Trophoblast cell (in vitro differentiated cells and primary cell): ENCODE results near the gene EPB42.

Experiments used
- DNase-seq, 2 donors: peaks; one replicate each; pipeline ENCODE4 v3.0.0-alpha.2; 2016
- H2AFZ ChIP-seq: 2 replicates; pipeline ENCODE4 v1.6.1; 2013; ENCODE audit warnings: low read length, moderate library complexity, mild to moderate bottlenecking; ENCODE audit not compliant: insufficient read depth, poor library complexity
- H2AK5ac ChIP-seq: 2 replicates; pipeline ENCODE4 v1.6.1; 2013; ENCODE audit warnings: mild to moderate bottlenecking, low read length
- H2BK120ac ChIP-seq: 2 replicates; pipeline ENCODE4 v1.6.1; 2013; ENCODE audit warnings: low read length, mild to moderate bottlenecking, moderate library complexity; ENCODE audit not compliant: insufficient read depth, poor library complexity
- H2BK12ac ChIP-seq: 2 replicates; pipeline ENCODE4 v1.6.1; 2013; ENCODE audit warnings: mild to moderate bottlenecking, low read length, moderate library complexity
- H2BK5ac ChIP-seq: 2 replicates; pipeline ENCODE4 v1.6.1; 2013; ENCODE audit warnings: low read length, low read depth, moderate library complexity, mild to moderate bottlenecking; ENCODE audit not compliant: poor library complexity
- H3K14ac ChIP-seq: 2 replicates; pipeline ENCODE4 v1.6.1; 2013; ENCODE audit warnings: mild to moderate bottlenecking, low read length
- H3K18ac ChIP-seq: 2 replicates; pipeline ENCODE4 v1.6.1; 2013; ENCODE audit warnings: mild to moderate bottlenecking, low read length
- H3K23ac ChIP-seq: 2 replicates; pipeline ENCODE4 v1.6.1; 2013; ENCODE audit warnings: low read length
- H3K27ac ChIP-seq: 2 replicates; pipeline ENCODE4 v1.5.1; 2013; ENCODE audit warnings: low read depth, mild to moderate bottlenecking, inconsistent platforms, low read length, moderate library complexity
- H3K27me3 ChIP-seq: 2 replicates; pipeline ENCODE4 v1.6.1; 2013; ENCODE audit warnings: inconsistent platforms, mild to moderate bottlenecking, low read length, moderate library complexity; ENCODE audit not compliant: insufficient read depth
- H3K36me3 ChIP-seq, 2 experiments: 1 replicate in 1 of 2; 2 replicates in 1 of 2; pipeline ENCODE4 v1.6.1; 2013; ENCODE audit warnings: low read length in 2 of 2, mild to moderate bottlenecking in 2 of 2, moderate library complexity in 1 of 2; ENCODE audit not compliant: insufficient read depth in 2 of 2, control insufficient read depth in 1 of 2
- H3K4ac ChIP-seq: 2 replicates; pipeline ENCODE4 v1.6.1; 2013; ENCODE audit warnings: low read depth, mild to moderate bottlenecking, low read length, moderate library complexity
- H3K4me1 ChIP-seq, 2 experiments: 1 replicate in 1 of 2; 2 replicates in 1 of 2; pipeline ENCODE4 v1.6.1; 2013; ENCODE audit warnings: low read length in 2 of 2, mild to moderate bottlenecking in 2 of 2, moderate library complexity in 1 of 2; ENCODE audit not compliant: insufficient read depth in 2 of 2, control insufficient read depth in 1 of 2
- H3K4me2 ChIP-seq: 2 replicates; pipeline ENCODE4 v1.6.1; 2013; ENCODE audit warnings: inconsistent platforms, mild to moderate bottlenecking, low read length, moderate library complexity
- H3K4me3 ChIP-seq: 2 replicates; pipeline ENCODE4 v1.5.1; 2013; ENCODE audit warnings: mild to moderate bottlenecking, low read depth, low read length, inconsistent platforms
- H3K79me1 ChIP-seq: one replicate; pipeline ENCODE4 v1.6.1; 2013; ENCODE audit warnings: low read length
- H3K79me2 ChIP-seq: 2 replicates; pipeline ENCODE4 v1.6.1; 2013; ENCODE audit warnings: low read length, mild to moderate bottlenecking; ENCODE audit not compliant: control insufficient read depth, insufficient read depth, poor library complexity
- H3K9ac ChIP-seq: 2 replicates; pipeline ENCODE4 v1.6.1; 2013; ENCODE audit warnings: mild to moderate bottlenecking, low read length
- H3K9me3 ChIP-seq: 2 replicates; pipeline ENCODE4 v1.6.1; 2013; ENCODE audit warnings: low read depth, mild to moderate bottlenecking, control low read depth, inconsistent platforms, low read length; ENCODE audit not compliant: insufficient read depth
- H4K12ac ChIP-seq: 2 replicates; pipeline ENCODE4 v1.6.1; 2013; ENCODE audit warnings: low read depth, mild to moderate bottlenecking, low read length, moderate library complexity
- H4K8ac ChIP-seq: 2 replicates; pipeline ENCODE4 v1.6.1; 2013; ENCODE audit warnings: low read depth, mild to moderate bottlenecking, low read length, moderate library complexity
- H4K91ac ChIP-seq: one replicate; pipeline ENCODE4 v1.6.1; 2013; ENCODE audit warnings: low read depth, mild to moderate bottlenecking, low read length, moderate library complexity
- WGBS: extraction: QIAGEN DNeasy Blood & Tissue Kit; methylation state at CpG from one replicate; pipeline ENCODE4 v1.1.7; 2013; ENCODE audit warnings: missing lambda C conversion rate; ENCODE audit not compliant: insufficient read length, insufficient coverage; ENCODE audit errors: extremely low coverage; 5-methylcytosine and 5-hydroxymethylcytosine counted together

EPB42 gene

GRCh38 chr15:43235536-43235935 lies 14.7 kb upstream of the EPB42 start:
- no peak overlapping the region for H3K14ac ChIP-seq
- H3K4me1 ChIP-seq: peaks cover 5 to 9% of the 10 kb centered on the region in 2 experiments
- no peak overlapping the region for H2AK5ac ChIP-seq
- no peak overlapping the region for H4K91ac ChIP-seq
- WGBS: no CpG with 5 or more reads among the region's 6 CpGs
- no peak overlapping the region for H3K4me3 ChIP-seq
- DNase-seq: no peak
- H3K4ac ChIP-seq: no peak overlapping the region
- H3K27me3 ChIP-seq: no peaks in the 10 kb centered on the region
- H3K79me2 ChIP-seq: peaks cover 1% of the 10 kb centered on the region
- H2BK5ac ChIP-seq: no peak overlapping the region
- H3K36me3 ChIP-seq: no peaks in the 10 kb centered on the region
- H3K9me3 ChIP-seq: no peaks in the 10 kb centered on the region
- H3K18ac ChIP-seq: no peak overlapping the region
- no peak overlapping the region for H2BK120ac ChIP-seq
- no peak overlapping the region for H3K23ac ChIP-seq
- H2BK12ac ChIP-seq: no peak overlapping the region
- no peaks in the 10 kb centered on the region for H3K79me1 ChIP-seq
- no peak overlapping the region for H2AFZ ChIP-seq
- no peak overlapping the region for H3K9ac ChIP-seq
- no peak overlapping the region for H3K4me2 ChIP-seq
- H4K8ac ChIP-seq: no peak overlapping the region
- no peak overlapping the region for H4K12ac ChIP-seq
- H3K27ac ChIP-seq: no peak overlapping the region

- no peak overlapping the region for H3K14ac ChIP-seq
- H3K27ac ChIP-seq: no peak overlapping the region
- no peak overlapping the region for H3K18ac ChIP-seq
- H3K79me2 ChIP-seq: no peaks in the 10 kb centered on the region
- peaks cover 0 to 3% of the 10 kb centered on the region in 2 experiments for H3K4me1 ChIP-seq
- DNase-seq: peak; percentile 52 to 75
- no peak overlapping the region for H3K4me3 ChIP-seq
- H2BK12ac ChIP-seq: no peak overlapping the region
- H3K4me2 ChIP-seq: no peak overlapping the region
- WGBS: no CpG with 5 or more reads among the region's 3 CpGs
- no peak overlapping the region for H3K23ac ChIP-seq
- no peak overlapping the region for H2BK120ac ChIP-seq
- no peak overlapping the region for H4K12ac ChIP-seq
- H3K9ac ChIP-seq: no peak overlapping the region
- H2AFZ ChIP-seq: no peak overlapping the region
- H3K4ac ChIP-seq: no peak overlapping the region
- H3K36me3 ChIP-seq: no peaks in the 10 kb centered on the region
- no peak overlapping the region for H4K91ac ChIP-seq
- no peak overlapping the region for H2AK5ac ChIP-seq
- H3K27me3 ChIP-seq: no peaks in the 10 kb centered on the region
- no peaks in the 10 kb centered on the region for H3K79me1 ChIP-seq
- no peaks in the 10 kb centered on the region for H3K9me3 ChIP-seq
- H2BK5ac ChIP-seq: no peak overlapping the region
- no peak overlapping the region for H4K8ac ChIP-seq
These were observed 11.6 kb upstream of the EPB42 start for GRCh38 chr15:43232289-43232874.

GRCh38 chr15:43230640-43231115 lies 9.9 kb upstream of the EPB42 start:
- H2BK12ac ChIP-seq: no peak overlapping the region
- H3K23ac ChIP-seq: no peak overlapping the region
- H3K4me2 ChIP-seq: no peak overlapping the region
- no peak overlapping the region for H4K8ac ChIP-seq
- H4K12ac ChIP-seq: no peak overlapping the region
- H3K36me3 ChIP-seq: no peaks in the 10 kb centered on the region
- H2BK5ac ChIP-seq: no peak overlapping the region
- no peaks in the 10 kb centered on the region for H3K79me1 ChIP-seq
- no peak for DNase-seq
- H4K91ac ChIP-seq: no peak overlapping the region
- peak overlapping the region; percentile 6 for H2BK120ac ChIP-seq
- no peaks in the 10 kb centered on the region for H3K79me2 ChIP-seq
- no CpG with 5 or more reads among the region's 2 CpGs for WGBS
- H2AFZ ChIP-seq: no peak overlapping the region
- no peak overlapping the region for H3K9ac ChIP-seq
- no peak overlapping the region for H2AK5ac ChIP-seq
- H3K27ac ChIP-seq: peak overlapping the region; percentile 6
- H3K14ac ChIP-seq: no peak overlapping the region
- no peak overlapping the region for H3K4ac ChIP-seq
- no peak overlapping the region for H3K4me3 ChIP-seq
- no peaks in the 10 kb centered on the region for H3K9me3 ChIP-seq
- H3K4me1 ChIP-seq: peaks cover 0 to 3% of the 10 kb centered on the region in 2 experiments
- no peaks in the 10 kb centered on the region for H3K27me3 ChIP-seq
- no peak overlapping the region for H3K18ac ChIP-seq

GRCh38 chr15:43229977-43230376 lies 9.2 kb upstream of the EPB42 start:
- no peak overlapping the region for H3K18ac ChIP-seq
- no CpG with 5 or more reads among the region's 5 CpGs for WGBS
- DNase-seq: no peak
- H4K8ac ChIP-seq: no peak overlapping the region
- H3K4me2 ChIP-seq: no peak overlapping the region
- no peak overlapping the region for H3K23ac ChIP-seq
- H3K36me3 ChIP-seq: no peaks in the 10 kb centered on the region
- H2BK5ac ChIP-seq: no peak overlapping the region
- no peaks in the 10 kb centered on the region for H3K27me3 ChIP-seq
- H3K14ac ChIP-seq: no peak overlapping the region
- no peak overlapping the region for H4K12ac ChIP-seq
- H2BK12ac ChIP-seq: no peak overlapping the region
- H3K9me3 ChIP-seq: no peaks in the 10 kb centered on the region
- H3K79me2 ChIP-seq: no peaks in the 10 kb centered on the region
- H3K79me1 ChIP-seq: no peaks in the 10 kb centered on the region
- H3K4me3 ChIP-seq: no peak overlapping the region
- peak overlapping the region; percentile 6 for H3K27ac ChIP-seq
- H3K4me1 ChIP-seq: peaks cover 0 to 3% of the 10 kb centered on the region in 2 experiments
- H2AK5ac ChIP-seq: no peak overlapping the region
- no peak overlapping the region for H2BK120ac ChIP-seq
- no peak overlapping the region for H4K91ac ChIP-seq
- no peak overlapping the region for H3K4ac ChIP-seq
- H2AFZ ChIP-seq: no peak overlapping the region
- H3K9ac ChIP-seq: no peak overlapping the region
